Parathyroid adenoma (tissue), 2 donors: ENCODE measurements around the gene KLHDC7B.
"Not testable (repeated sequence)": the region's sequence is repeated elsewhere in the genome, so short reads cannot be mapped to it uniquely, and the experiment has no call there.

Experiments
- H2AFZ ChIP-seq: fragments of 300-600 bp; sonication (generic); one replicate; pipeline ENCODE4 v1.7.0; 2017; ENCODE audit warnings: antibody characterized with exemption, mild to moderate bottlenecking
- H3K27ac ChIP-seq: fragments of 300-600 bp; sonication (generic); one replicate; pipeline ENCODE4 v1.7.0; 2017
- H3K27me3 ChIP-seq: fragments of 300-600 bp; sonication (generic); one replicate; pipeline ENCODE4 v1.7.0; 2017; ENCODE audit warnings: low read length; ENCODE audit not compliant: control insufficient read depth, insufficient read depth
- H3K36me3 ChIP-seq: fragments of 300-600 bp; sonication (generic); one replicate; pipeline ENCODE4 v1.7.0; 2017; ENCODE audit warnings: low read length; ENCODE audit not compliant: control insufficient read depth, insufficient read depth
- H3K4me1 ChIP-seq: fragments of 300-600 bp; sonication (generic); one replicate; pipeline ENCODE4 v1.7.0; 2017; ENCODE audit warnings: control low read depth
- H3K4me2 ChIP-seq: fragments of 300-600 bp; sonication (generic); one replicate; pipeline ENCODE4 v1.7.0; 2017; ENCODE audit warnings: low read length
- H3K4me3 ChIP-seq: fragments of 300-600 bp; sonication (generic); one replicate; pipeline ENCODE4 v1.7.0; 2017; ENCODE audit warnings: low read depth, low read length
- H3K79me2 ChIP-seq: fragments of 300-600 bp; sonication (generic); one replicate; pipeline ENCODE4 v1.7.0; 2017; ENCODE audit warnings: control low read depth
- H3K9ac ChIP-seq: fragments of 300-600 bp; sonication (generic); one replicate; pipeline ENCODE4 v1.7.0; 2017; ENCODE audit warnings: mild to moderate bottlenecking
- H3K9me3 ChIP-seq: fragments of 300-600 bp; sonication (generic); one replicate; pipeline ENCODE4 v1.7.0; 2017; ENCODE audit warnings: low read length; ENCODE audit not compliant: control insufficient read depth
- TF ChIP-seq, protein P1 (sequence below): fragments of 300-600 bp; sonication (generic); IDR thresholded peaks from one replicate; pipeline ENCODE4 v1.7.0; 2017; ENCODE audit warnings: antibody characterized with exemption, mild to moderate bottlenecking
- donor health status: primary hyperparathyroidism.

Gene KLHDC7B

DNA sequence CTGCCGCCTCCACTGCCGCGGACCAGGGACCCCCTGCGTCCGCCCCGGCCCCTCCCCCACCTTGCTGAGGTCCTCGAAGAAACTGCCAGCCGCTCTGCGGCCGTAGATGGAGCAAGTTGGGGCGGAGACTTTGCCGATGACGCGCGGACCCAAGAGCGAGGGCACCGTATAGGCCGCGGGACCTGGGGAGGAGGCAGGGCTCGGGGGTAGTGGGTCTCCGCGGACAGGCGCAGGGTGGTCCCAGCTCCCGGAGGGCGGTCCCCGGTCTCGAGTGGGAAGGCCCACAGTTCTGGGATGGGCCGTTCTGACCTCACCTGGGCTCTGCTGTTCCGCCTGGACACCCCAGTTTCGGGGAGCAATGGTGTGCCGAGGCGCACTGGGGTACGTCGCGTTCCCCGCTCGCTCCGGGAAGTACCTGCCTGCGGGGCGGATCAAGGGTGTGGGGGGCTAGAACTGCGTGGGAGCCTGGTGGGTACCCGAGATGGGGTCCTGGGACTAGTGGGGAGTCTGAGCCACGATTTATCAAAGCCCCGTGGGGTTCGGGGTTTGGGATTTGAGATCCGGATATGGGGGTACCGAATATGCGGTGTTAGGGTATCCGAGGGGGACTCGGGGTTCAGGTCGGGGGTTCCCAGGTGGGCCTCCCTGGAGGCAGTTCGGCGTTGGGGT lies 14.7 kb upstream of the KLHDC7B start:
- peak overlapping the region; percentile 95 for H3K4me3 ChIP-seq
- peak overlapping the region; percentile 67 for H3K9ac ChIP-seq
- H3K4me2 ChIP-seq, result peak overlapping the region; percentile 99
- H2AFZ ChIP-seq, result peak overlapping the region; percentile 76
- H3K9me3 ChIP-seq, result no peaks in the 10 kb centered on the region
- peaks cover 9% of the 10 kb centered on the region for H3K4me1 ChIP-seq
- H3K27ac ChIP-seq, result peak overlapping the region; percentile 88
- TF ChIP-seq, protein P1, sequence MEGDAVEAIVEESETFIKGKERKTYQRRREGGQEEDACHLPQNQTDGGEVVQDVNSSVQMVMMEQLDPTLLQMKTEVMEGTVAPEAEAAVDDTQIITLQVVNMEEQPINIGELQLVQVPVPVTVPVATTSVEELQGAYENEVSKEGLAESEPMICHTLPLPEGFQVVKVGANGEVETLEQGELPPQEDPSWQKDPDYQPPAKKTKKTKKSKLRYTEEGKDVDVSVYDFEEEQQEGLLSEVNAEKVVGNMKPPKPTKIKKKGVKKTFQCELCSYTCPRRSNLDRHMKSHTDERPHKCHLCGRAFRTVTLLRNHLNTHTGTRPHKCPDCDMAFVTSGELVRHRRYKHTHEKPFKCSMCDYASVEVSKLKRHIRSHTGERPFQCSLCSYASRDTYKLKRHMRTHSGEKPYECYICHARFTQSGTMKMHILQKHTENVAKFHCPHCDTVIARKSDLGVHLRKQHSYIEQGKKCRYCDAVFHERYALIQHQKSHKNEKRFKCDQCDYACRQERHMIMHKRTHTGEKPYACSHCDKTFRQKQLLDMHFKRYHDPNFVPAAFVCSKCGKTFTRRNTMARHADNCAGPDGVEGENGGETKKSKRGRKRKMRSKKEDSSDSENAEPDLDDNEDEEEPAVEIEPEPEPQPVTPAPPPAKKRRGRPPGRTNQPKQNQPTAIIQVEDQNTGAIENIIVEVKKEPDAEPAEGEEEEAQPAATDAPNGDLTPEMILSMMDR, result no peak
- no peaks in the 10 kb centered on the region for H3K79me2 ChIP-seq
- no peaks in the 10 kb centered on the region for H3K36me3 ChIP-seq
- no peaks in the 10 kb centered on the region for H3K27me3 ChIP-seq

DNA sequence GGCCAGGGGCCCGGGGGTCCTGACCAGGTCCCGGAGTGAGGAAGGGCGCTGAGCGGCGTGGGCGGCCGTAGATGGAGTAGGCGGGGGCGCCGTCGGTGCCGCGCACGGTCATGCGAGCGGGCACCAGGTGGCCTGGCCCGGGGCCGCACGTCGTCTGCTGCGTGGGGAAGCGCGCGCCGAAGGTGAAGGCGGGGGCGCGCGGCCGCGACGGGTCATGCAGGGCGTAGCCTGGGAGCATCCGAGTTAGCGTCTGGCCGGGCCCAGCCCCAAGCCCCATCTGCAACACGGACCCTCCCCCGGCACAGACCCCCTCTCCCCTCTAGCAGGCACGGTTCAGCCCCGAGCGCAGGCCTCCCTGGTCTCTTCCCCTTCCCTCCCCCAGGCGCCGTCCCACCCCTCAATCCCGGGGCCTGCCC lies 14.1 kb upstream of the KLHDC7B start:
- peak overlapping the region; percentile 76 for H2AFZ ChIP-seq
- H3K27me3 ChIP-seq, result no peaks in the 10 kb centered on the region

DNA sequence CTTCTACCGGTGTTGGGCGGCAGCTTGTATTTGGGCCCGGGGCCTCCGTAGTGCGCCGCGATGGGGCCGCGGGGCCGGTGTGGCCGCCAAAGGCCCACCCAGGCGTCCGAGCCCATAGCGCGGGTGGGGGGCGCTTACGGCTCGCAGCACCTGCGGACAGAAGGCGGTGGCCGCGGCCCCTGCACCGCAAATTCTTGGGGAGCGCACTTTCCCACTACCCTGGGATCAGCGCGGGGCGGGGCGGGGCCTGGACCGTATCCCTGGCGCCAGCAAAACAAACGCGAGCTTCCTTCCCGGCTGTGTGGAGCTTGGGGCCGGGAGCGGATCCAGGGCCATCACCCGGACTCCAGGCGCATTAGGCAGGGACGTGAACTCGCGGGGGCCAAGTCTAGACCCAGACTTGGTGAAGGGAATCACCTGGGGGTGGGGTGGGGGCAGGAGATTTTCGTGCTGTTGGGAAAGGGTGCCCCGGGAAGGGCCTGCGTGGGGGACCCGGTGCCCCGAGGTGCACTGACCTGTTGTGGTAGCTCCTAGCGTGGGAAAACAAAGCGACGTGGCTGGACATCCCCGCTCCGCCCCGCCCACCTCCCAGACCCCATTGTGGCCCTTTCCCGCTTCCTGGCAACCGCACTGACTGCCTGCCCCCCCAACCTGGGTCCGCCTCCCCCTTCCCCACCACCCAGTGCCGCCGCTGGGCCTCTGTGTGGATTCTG lies 13.6 kb upstream of the KLHDC7B start:
- Histone ChIP-seq H3K27me3 (no peaks in the 10 kb centered on the region), H3K4me2 (peak overlapping the region; percentile 99), H2AFZ (peak overlapping the region; percentile 76), H3K36me3 (no peaks in the 10 kb centered on the region), H3K79me2 (no peaks in the 10 kb centered on the region), H3K9me3 (no peaks in the 10 kb centered on the region), H3K27ac (peak overlapping the region; percentile 88), H3K4me1 (peaks cover 6% of the 10 kb centered on the region), H3K4me3 (peak overlapping the region; percentile 95), H3K9ac (peak overlapping the region; percentile 29)
- TF ChIP-seq, protein P1, result no peak

More for the DNA sequence above, 14.1 kb upstream of the KLHDC7B start:
- H3K36me3 ChIP-seq, result no peaks in the 10 kb centered on the region
- no peaks in the 10 kb centered on the region for H3K9me3 ChIP-seq
- peak overlapping the region; percentile 99 for H3K4me2 ChIP-seq
- peak overlapping the region; percentile 67 for H3K9ac ChIP-seq
- H3K79me2 ChIP-seq, result no peaks in the 10 kb centered on the region
- H3K27ac ChIP-seq, result peak overlapping the region; percentile 88
- TF ChIP-seq, protein P1, result no peak
- H3K4me3 ChIP-seq, result peak overlapping the region; percentile 95
- peaks cover 9% of the 10 kb centered on the region for H3K4me1 ChIP-seq

DNA sequence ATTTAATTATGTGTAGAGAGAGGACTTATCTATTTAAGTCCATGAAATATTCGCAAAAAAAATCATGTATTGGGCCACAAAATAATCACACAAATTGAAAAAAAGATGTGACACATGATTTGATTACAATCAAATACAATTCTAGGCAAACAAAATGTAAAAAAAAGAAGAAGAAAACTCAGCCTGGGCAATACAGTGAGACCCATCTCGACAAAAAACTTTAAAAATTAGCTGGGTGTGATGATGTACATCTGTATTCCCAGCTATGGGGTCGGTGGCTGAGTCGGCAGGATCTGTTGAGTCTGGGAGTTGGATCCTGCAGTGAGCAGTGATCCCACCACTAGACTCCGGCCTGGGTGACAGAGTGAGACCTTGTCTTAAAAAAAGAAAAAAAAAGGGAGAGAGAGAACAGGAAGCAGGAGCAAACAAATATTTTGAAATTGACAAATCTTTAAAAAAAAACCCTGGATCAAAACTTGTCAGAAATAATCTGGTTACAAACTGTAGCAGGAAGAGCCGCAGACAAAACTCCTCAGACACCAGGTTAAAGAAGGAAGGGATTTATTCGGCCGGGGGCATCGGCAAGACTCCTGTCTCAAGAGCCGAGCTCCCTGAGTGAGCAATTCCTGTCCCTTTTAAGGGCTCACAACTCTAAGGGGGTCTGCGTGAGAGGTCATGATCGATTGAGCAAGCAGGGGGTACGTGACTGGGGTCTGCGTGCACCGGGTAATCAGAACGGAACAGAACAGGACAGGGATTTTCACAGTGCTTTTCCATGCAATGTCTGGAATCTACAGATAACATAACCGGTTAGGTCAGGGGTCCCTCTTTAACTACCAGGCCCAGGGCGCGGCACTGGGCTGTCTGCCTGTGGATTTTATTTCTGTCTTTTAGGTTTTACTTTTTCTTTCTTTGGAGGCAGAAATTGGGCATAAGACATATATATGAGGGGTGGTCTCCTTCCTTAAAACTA lies 12.6 kb upstream of the KLHDC7B start:
- peaks cover 4% of the 10 kb centered on the region for H3K4me1 ChIP-seq
- TF ChIP-seq, protein P1, result no peak
- no peak overlapping the region for H3K4me3 ChIP-seq
- H3K36me3 ChIP-seq, result no peaks in the 10 kb centered on the region
- no peaks in the 10 kb centered on the region for H3K9me3 ChIP-seq
- no peaks in the 10 kb centered on the region for H3K79me2 ChIP-seq
- H2AFZ ChIP-seq, result no peak overlapping the region
- peak overlapping the region; percentile 88 for H3K27ac ChIP-seq
- no peaks in the 10 kb centered on the region for H3K27me3 ChIP-seq
- H3K9ac ChIP-seq, result no peak overlapping the region
- peak overlapping the region; percentile 35 for H3K4me2 ChIP-seq

DNA sequence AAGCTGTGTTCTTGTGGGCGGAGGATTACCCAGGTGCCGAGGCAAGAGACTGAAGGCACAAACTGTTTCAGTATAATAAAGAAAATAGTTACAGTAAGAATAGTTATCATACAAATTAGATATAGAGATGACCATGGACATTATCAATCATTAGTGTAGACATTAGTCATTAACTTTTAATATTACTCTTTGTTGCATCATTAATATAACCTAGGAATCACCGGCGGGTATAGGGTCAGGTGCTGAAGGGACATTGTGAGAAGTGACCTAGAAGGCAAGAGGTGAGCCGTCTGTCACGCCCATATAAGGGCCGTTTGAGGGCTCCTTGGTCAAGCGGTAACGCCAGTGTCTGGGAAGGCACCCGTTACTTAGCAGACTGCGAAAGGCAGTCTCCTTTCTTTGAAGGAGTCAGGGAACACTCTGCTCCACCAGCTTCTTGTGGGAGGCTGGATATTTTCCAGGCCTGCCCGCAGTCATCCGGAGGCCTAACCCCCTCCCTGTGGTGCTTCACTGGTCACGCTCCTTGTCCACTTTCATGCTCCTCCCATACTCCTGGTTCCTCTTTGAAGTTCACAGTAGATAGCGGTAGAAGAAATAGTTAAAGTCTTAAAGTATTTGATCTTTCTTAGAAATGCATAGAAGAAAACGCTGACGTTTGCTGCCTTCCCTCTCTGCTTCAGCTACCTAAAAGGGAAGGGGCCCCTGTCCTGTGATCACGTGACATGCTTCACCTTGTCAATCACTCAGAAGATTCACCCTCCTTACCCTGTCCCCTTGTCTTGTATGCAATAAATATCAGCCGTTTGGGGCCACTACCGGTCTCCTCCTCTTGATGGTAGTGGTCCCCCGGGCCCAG lies 11.6 kb upstream of the KLHDC7B start:
- peak overlapping the region; percentile 54 for H2AFZ ChIP-seq
- H3K9me3 ChIP-seq, H3K79me2 ChIP-seq, H3K9ac ChIP-seq, H3K36me3 ChIP-seq, H3K27me3 ChIP-seq, H3K4me1 ChIP-seq: not testable (repeated sequence)
- H3K4me2 ChIP-seq, result peak overlapping the region; percentile 51
- peak overlapping the region; percentile 22 for H3K4me3 ChIP-seq
- H3K27ac ChIP-seq, result peak overlapping the region; percentile 75
